HepG2 (cell line): ENCODE measurements around the gene XPC. TPM values are rescaled to one million over a fixed set of nuclear protein-coding genes. Genes with fewer than 3 reads are reported as not detected.

Experiments
- AKAP8 ChIP-seq: sonication (generic); formaldehyde crosslinking; IDR thresholded peaks from 2 replicates; pipeline ENCODE4 v1.5.1; 2020; ENCODE audit warnings: mild to moderate bottlenecking, missing genetic modification reagents
- CAMTA2 ChIP-seq: sonication (generic); formaldehyde crosslinking; IDR thresholded peaks from 2 replicates; pipeline ENCODE4 v1.4.0; 2020; ENCODE audit warnings: mild to moderate bottlenecking, missing genetic modification reagents, borderline replicate concordance
- CBFB ChIP-seq: sonication (generic); formaldehyde crosslinking; IDR thresholded peaks from 2 replicates; pipeline ENCODE4 v1.4.0; 2020; ENCODE audit warnings: missing genetic modification reagents
- GABPA ChIP-seq, 2 experiments: IDR thresholded peaks; 2 replicates each; pipeline ENCODE4 v1.6.1; 2011 to 2016; ENCODE audit warnings: low read depth in 2 of 2, low read length in 1 of 2, missing biosample characterization in 1 of 2, missing genetic modification characterization in 1 of 2
- HNRNPLL ChIP-seq: fragments of 200-400 bp; formaldehyde crosslinking; IDR thresholded peaks from 2 replicates; pipeline ENCODE4 v1.6.1; 2017; ENCODE audit warnings: mild to moderate bottlenecking, low read depth, low read length; ENCODE audit not compliant: poor library complexity, severe bottlenecking
- LCORL ChIP-seq, 2 experiments: fragments of 450-650 bp in 1 of 2; sonication (generic) in 1 of 2; formaldehyde crosslinking in 1 of 2; IDR thresholded peaks; 2 replicates each; pipeline versions ENCODE4 v1.5.0 to v1.6.1; 2017 to 2020; ENCODE audit warnings: antibody characterized with exemption in 1 of 2, missing genetic modification reagents in 1 of 2
- MIXL1 ChIP-seq: IDR thresholded peaks from 2 replicates; pipeline ENCODE4 v1.6.1; 2016
- NFRKB ChIP-seq: fragments of 450-650 bp; IDR thresholded peaks from 2 replicates; pipeline ENCODE4 v1.6.1; 2017
- NR2C2 ChIP-seq: sonication (generic); formaldehyde crosslinking; IDR thresholded peaks from 2 replicates; pipeline ENCODE4 v1.4.0; 2020; ENCODE audit warnings: missing genetic modification reagents, mild to moderate bottlenecking, moderate library complexity, borderline replicate concordance
- RARA ChIP-seq: IDR thresholded peaks from 2 replicates; pipeline ENCODE4 v1.6.1; 2016; ENCODE audit warnings: missing genetic modification reagents, missing compliant biosample characterization
- SAP130 ChIP-seq: IDR thresholded peaks from 2 replicates; pipeline ENCODE4 v1.6.1; 2016; ENCODE audit warnings: low read depth
- SMAD1 ChIP-seq: sonication (generic); formaldehyde crosslinking; IDR thresholded peaks from 2 replicates; pipeline ENCODE4 v1.4.0; 2020; ENCODE audit warnings: missing genetic modification reagents, low read depth, mild to moderate bottlenecking, borderline replicate concordance
- SP1 ChIP-seq, 2 experiments: fragments of 450-650 bp in 1 of 2; sonication (generic) in 1 of 2; formaldehyde crosslinking in 1 of 2; IDR thresholded peaks; 2 replicates each; pipeline versions ENCODE4 v1.4.0 to v1.6.1; 2016 to 2020; ENCODE audit warnings: missing genetic modification reagents in 1 of 2
- SP4 ChIP-seq: sonication (generic); formaldehyde crosslinking; IDR thresholded peaks from 2 replicates; pipeline ENCODE4 v1.8.1; 2023; ENCODE audit warnings: mild to moderate bottlenecking, missing genetic modification reagents
- SP5 ChIP-seq: IDR thresholded peaks from 2 replicates; pipeline ENCODE4 v1.6.1; 2016; ENCODE audit warnings: low read depth, borderline replicate concordance
- TBL1XR1 ChIP-seq: fragments of 150-350 bp; IDR thresholded peaks from 2 replicates; pipeline ENCODE4 v1.6.1; 2014; ENCODE audit warnings: borderline replicate concordance, low read length; ENCODE audit not compliant: partially characterized antibody
- YY1 ChIP-seq: IDR thresholded peaks from 2 replicates; pipeline ENCODE4 v1.6.1; 2011; ENCODE audit warnings: low read length, low read depth, moderate library complexity, mild to moderate bottlenecking; ENCODE audit not compliant: insufficient read depth, insufficient replicate concordance
- ZBTB42 ChIP-seq: sonication (generic); formaldehyde crosslinking; IDR thresholded peaks from 2 replicates; pipeline ENCODE4 v1.5.0; 2020; ENCODE audit warnings: mild to moderate bottlenecking, missing genetic modification reagents
- ZNF333 ChIP-seq: sonication (generic); formaldehyde crosslinking; IDR thresholded peaks from 2 replicates; pipeline ENCODE4 v1.4.0; 2020; ENCODE audit warnings: mild to moderate bottlenecking, missing genetic modification reagents, borderline replicate concordance
- ZNF598 ChIP-seq: sonication (generic); formaldehyde crosslinking; IDR thresholded peaks from 2 replicates; pipeline ENCODE4 v1.5.1; 2020; ENCODE audit warnings: mild to moderate bottlenecking, missing genetic modification reagents, borderline replicate concordance
- ZNF772 ChIP-seq: sonication (generic); formaldehyde crosslinking; IDR thresholded peaks from 2 replicates; pipeline ENCODE4 v1.5.0; 2020; ENCODE audit warnings: mild to moderate bottlenecking, missing genetic modification reagents
- ZNF777 ChIP-seq: sonication (generic); formaldehyde crosslinking; IDR thresholded peaks from 2 replicates; pipeline ENCODE4 v1.4.0; 2020; ENCODE audit warnings: missing genetic modification reagents
- ZNF816 ChIP-seq: sonication (generic); formaldehyde crosslinking; IDR thresholded peaks from 2 replicates; pipeline ENCODE4 v1.8.0; 2022; ENCODE audit warnings: missing genetic modification reagents, mild to moderate bottlenecking, borderline replicate concordance
- polyA plus RNA-seq, 8 experiments: library from polyadenylated mRNA; depleted of rRNA in 3 of 8; stranded (reverse) in 7 of 8; unstranded in 1 of 8; fragments of >200 nt; fragmentation: Illumina TruSeq in 4 of 8; extraction: Trizol in 4 of 8; gene quantifications; 2 replicates each; pipeline versions ENCODE4 v1.2.1 to v1.2.3, GENCODE V29; 2011 to 2016; ENCODE audit warnings: low read depth in 4 of 8, missing spikeins in 1 of 8, mixed read lengths in 1 of 8; ENCODE audit not compliant: insufficient read depth in 1 of 8
- total RNA-seq, 5 experiments: library from RNA; depleted of rRNA; stranded (reverse); fragments of >200 nt; fragmentation: Illumina TruSeq; extraction: Trizol; gene quantifications; 2 replicates each; pipeline ENCODE4 v1.2.3, GENCODE V29; 2016; ENCODE audit warnings: low read depth in 1 of 5
- TF ChIP-seq, protein P1 (sequence below): sonication (generic); formaldehyde crosslinking; IDR thresholded peaks from 2 replicates; pipeline ENCODE4 v1.4.0; 2020; ENCODE audit warnings: missing genetic modification reagents
- TF ChIP-seq, protein P2 (sequence below): sonication (generic); formaldehyde crosslinking; conservative IDR thresholded peaks from 2 replicates; pipeline ENCODE4 v1.8.0; 2022; ENCODE audit warnings: missing genetic modification reagents
- TF ChIP-seq, protein P3 (sequence below): sonication (generic); formaldehyde crosslinking; IDR thresholded peaks from 2 replicates; pipeline ENCODE4 v1.9.0; 2022; ENCODE audit warnings: low read depth, missing genetic modification reagents

Gene XPC
- total and polyA plus RNA-seq, 2 of the 13 experiments (the other 11 are each of a cell fraction or from before 2014, with no cell fraction given), result 9.4 to 24.1 TPM

DNA sequence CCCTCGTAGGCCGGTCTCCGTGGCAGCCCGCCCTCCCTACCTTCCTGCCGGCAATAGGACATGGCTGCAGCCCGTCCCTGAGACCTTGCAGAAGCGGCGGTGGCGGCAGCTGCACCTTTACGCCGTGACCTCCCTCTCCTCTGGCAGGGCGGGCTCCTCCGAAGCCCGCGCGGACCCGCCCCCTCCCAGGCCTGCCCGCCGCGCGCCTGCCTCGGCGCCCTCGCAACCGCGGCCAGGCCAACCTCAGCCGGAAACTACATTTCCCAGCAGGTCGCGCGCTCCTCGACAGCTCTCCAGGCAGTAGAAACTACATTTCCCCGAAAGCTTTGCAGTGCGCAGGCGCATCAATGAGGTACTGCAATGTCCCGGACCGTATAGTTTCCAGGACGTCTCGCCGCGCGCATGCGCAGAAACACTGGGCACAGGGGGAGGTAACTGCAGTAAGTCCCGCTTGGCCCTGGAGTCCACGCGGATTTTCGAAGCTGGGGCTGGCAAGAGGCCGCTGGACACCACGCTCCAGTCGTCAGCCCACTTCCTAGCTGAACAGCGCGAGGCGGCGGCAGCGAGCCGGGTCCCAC lies 53.7 kb downstream of the XPC start, which contains the start of the genes CHCHD4 and TMEM43 (continued):
- TF ChIP-seq LCORL (IDR thresholded peaks at IDR 0.05), result no peak
- peak; percentile 12; the same call in 1 of the 2 replicates for TF ChIP-seq LCORL (CRISPR knock-in tag; IDR thresholded peaks at IDR 0.05)
- peak; percentile 1; the same call in 1 of the 2 replicates for TF ChIP-seq SAP130 (CRISPR knock-in tag)
- no peak for TF ChIP-seq RARA (CRISPR knock-in tag)
- TF ChIP-seq, protein P1, sequence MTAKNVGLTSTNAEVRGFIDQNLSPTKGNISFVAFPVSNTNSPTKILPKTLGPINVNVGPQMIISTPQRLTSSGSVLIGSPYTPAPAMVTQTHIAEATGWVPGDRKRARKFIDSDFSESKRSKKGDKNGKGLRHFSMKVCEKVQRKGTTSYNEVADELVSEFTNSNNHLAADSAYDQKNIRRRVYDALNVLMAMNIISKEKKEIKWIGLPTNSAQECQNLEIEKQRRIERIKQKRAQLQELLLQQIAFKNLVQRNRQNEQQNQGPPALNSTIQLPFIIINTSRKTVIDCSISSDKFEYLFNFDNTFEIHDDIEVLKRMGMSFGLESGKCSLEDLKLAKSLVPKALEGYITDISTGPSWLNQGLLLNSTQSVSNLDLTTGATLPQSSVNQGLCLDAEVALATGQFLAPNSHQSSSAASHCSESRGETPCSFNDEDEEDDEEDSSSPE (CRISPR knock-in tag), result peak; percentile 87
- peak; percentile 74; the same call in 1 of the 2 replicates for TF ChIP-seq ZNF333
- 0 out of 2 replicates have a peak, but pooled peaks have one; percentile 34 for TF ChIP-seq ZBTB42 (CRISPR knock-in tag)
- TF ChIP-seq MIXL1 (CRISPR knock-in tag), result no peak
- no peak for TF ChIP-seq ZNF772
- peak; percentile 51 for TF ChIP-seq TBL1XR1
- TF ChIP-seq AKAP8, result peak; percentile 42; the same call in 1 of the 2 replicates
- peak; percentile 72; the same call in 1 of the 2 replicates for TF ChIP-seq SMAD1
- TF ChIP-seq, protein P2, sequence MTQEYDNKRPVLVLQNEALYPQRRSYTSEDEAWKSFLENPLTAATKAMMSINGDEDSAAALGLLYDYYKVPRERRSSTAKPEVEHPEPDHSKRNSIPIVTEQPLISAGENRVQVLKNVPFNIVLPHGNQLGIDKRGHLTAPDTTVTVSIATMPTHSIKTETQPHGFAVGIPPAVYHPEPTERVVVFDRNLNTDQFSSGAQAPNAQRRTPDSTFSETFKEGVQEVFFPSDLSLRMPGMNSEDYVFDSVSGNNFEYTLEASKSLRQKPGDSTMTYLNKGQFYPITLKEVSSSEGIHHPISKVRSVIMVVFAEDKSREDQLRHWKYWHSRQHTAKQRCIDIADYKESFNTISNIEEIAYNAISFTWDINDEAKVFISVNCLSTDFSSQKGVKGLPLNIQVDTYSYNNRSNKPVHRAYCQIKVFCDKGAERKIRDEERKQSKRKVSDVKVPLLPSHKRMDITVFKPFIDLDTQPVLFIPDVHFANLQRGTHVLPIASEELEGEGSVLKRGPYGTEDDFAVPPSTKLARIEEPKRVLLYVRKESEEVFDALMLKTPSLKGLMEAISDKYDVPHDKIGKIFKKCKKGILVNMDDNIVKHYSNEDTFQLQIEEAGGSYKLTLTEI (CRISPR knock-in tag), result no peak
- peak; percentile 93 for TF ChIP-seq NR2C2 (CRISPR knock-in tag)
- TF ChIP-seq, protein P3, sequence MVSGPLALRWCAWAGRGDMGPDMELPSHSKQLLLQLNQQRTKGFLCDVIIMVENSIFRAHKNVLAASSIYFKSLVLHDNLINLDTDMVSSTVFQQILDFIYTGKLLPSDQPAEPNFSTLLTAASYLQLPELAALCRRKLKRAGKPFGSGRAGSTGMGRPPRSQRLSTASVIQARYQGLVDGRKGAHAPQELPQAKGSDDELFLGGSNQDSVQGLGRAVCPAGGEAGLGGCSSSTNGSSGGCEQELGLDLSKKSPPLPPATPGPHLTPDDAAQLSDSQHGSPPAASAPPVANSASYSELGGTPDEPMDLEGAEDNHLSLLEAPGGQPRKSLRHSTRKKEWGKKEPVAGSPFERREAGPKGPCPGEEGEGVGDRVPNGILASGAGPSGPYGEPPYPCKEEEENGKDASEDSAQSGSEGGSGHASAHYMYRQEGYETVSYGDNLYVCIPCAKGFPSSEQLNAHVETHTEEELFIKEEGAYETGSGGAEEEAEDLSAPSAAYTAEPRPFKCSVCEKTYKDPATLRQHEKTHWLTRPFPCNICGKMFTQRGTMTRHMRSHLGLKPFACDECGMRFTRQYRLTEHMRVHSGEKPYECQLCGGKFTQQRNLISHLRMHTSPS (CRISPR knock-in tag), result no peak
- peak; percentile 72; the same call in 1 of the 2 replicates for TF ChIP-seq CBFB
- TF ChIP-seq ZNF777, result peak; percentile 24; the same call in 1 of the 2 replicates
- TF ChIP-seq ZNF816 (CRISPR knock-in tag), result no peak
- TF ChIP-seq CAMTA2, result peak; percentile 33; the same call in 1 of the 2 replicates
- TF ChIP-seq SP1 (IDR thresholded peaks at IDR 0.05), result no peak
- peak; percentile 47; the same call in 1 of the 2 replicates for TF ChIP-seq SP1 (CRISPR knock-in tag; IDR thresholded peaks at IDR 0.05)
- peak; percentile 16 for TF ChIP-seq HNRNPLL
- TF ChIP-seq SP4 (CRISPR knock-in tag), result peak; percentile 83
- peak; percentile 86 for TF ChIP-seq ZNF598
- TF ChIP-seq YY1, result peak; percentile 80
- TF ChIP-seq NFRKB, result no peak
- no peak for TF ChIP-seq SP5 (CRISPR knock-in tag)
- TF ChIP-seq GABPA (IDR thresholded peaks at IDR 0.05; ENCODE audit: low read depth, low read length), result peak; percentile 40
- TF ChIP-seq GABPA (CRISPR knock-in tag; IDR thresholded peaks at IDR 0.05; ENCODE audit: low read depth), result peak; percentile 78
